Lower lobe of right lung (tissue), 2 donors: ENCODE data around the gene PHF13. TPM values are rescaled to one million over a fixed set of nuclear protein-coding genes. Genes with fewer than 3 reads are reported as not detected.

Experiments used
- ATAC-seq, 2 donors: fragments of 200-7000 bp; cut with Tn5 transposase; one replicate each; pipeline ENCODE4 v1.9.1; 2020 to 2022; ENCODE audit warnings: mild to moderate bottlenecking in 2 of 2, moderate library complexity in 2 of 2
- DNase-seq: peaks from one replicate; pipeline ENCODE4 v3.0.0-alpha.2; 2020
- H3K27ac ChIP-seq: fragments of 200-600 bp; one replicate; pipeline ENCODE4 v1.8.0; 2022
- H3K27me3 ChIP-seq: fragments of 200-600 bp; one replicate; pipeline ENCODE4 v1.8.0; 2022; ENCODE audit warnings: low read depth
- H3K36me3 ChIP-seq: fragments of 200-600 bp; one replicate; pipeline ENCODE4 v1.8.0; 2022; ENCODE audit warnings: mild to moderate bottlenecking
- H3K4me1 ChIP-seq: fragments of 200-600 bp; one replicate; pipeline ENCODE4 v1.8.0; 2022
- H3K4me3 ChIP-seq: fragments of 200-600 bp; one replicate; pipeline ENCODE4 v1.8.0; 2022; ENCODE audit warnings: mild to moderate bottlenecking
- H3K9me3 ChIP-seq: fragments of 200-600 bp; one replicate; pipeline ENCODE4 v1.8.0; 2022
- intact Hi-C: fragments of 100-400 bp; cut with DNase I; formaldehyde crosslinking; loops from one replicate; pipeline ENCODE4 v1.11.0; 2022
- total RNA-seq: library from RNA; stranded (reverse); fragmentation: NEBNext Ultra II Directional; extraction: Animal tissue kit (Norgen Biotek cat#: 25700); gene quantifications from one replicate; pipeline ENCODE4 v1.2.1, GENCODE V29; 2021
- TF ChIP-seq, protein P1 (sequence below): fragments of 200-600 bp; IDR thresholded peaks from one replicate; pipeline ENCODE4 v1.8.0; 2022; ENCODE audit warnings: antibody characterized with exemption, mild to moderate bottlenecking
- donor health status: DM: no; HTN: yes; CAD: no; lungs with severe emphysema.

The PHF13 gene
- total RNA-seq, 1 donor from 2014 or later = 10.2 TPM

DNA sequence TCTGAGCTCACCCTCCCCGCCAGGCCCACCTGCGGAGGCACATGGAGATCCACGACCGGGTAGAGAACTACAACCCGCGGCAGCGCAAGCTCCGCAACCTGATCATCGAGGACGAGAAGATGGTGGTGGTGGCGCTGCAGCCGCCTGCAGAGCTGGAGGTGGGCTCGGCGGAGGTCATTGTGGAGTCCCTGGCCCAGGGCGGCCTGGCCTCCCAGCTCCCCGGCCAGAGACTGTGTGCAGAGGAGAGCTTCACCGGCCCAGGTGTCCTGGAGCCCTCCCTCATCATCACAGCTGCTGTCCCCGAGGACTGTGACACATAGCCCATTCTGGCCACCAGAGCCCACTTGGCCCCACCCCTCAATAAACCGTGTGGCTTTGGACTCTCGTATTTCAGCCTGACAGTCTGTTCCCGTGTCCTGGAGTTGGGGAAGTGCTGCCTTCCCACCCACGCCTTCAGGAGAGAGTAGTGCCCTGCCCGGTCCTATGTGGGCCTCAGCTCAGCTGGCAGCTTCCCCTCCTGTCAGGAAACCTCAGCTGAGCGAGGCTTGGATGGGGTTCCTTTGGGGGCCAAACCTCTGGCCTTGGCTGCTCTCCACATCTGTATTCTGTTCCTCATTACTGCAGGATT, 24.5 kb upstream of the PHF13 start:
- ATAC-seq (peak; percentile 14 to 15), DNase-seq (peak; percentile 67)
- no peaks in the 10 kb centered on the region for H3K9me3 ChIP-seq
- intact Hi-C loops = no loop called here
- TF ChIP-seq, protein P1, sequence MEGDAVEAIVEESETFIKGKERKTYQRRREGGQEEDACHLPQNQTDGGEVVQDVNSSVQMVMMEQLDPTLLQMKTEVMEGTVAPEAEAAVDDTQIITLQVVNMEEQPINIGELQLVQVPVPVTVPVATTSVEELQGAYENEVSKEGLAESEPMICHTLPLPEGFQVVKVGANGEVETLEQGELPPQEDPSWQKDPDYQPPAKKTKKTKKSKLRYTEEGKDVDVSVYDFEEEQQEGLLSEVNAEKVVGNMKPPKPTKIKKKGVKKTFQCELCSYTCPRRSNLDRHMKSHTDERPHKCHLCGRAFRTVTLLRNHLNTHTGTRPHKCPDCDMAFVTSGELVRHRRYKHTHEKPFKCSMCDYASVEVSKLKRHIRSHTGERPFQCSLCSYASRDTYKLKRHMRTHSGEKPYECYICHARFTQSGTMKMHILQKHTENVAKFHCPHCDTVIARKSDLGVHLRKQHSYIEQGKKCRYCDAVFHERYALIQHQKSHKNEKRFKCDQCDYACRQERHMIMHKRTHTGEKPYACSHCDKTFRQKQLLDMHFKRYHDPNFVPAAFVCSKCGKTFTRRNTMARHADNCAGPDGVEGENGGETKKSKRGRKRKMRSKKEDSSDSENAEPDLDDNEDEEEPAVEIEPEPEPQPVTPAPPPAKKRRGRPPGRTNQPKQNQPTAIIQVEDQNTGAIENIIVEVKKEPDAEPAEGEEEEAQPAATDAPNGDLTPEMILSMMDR = no peak
- peaks cover 65% of the 10 kb centered on the region for H3K36me3 ChIP-seq
- no peak overlapping the region for H3K27ac ChIP-seq
- H3K4me3 ChIP-seq = no peak overlapping the region
- H3K4me1 ChIP-seq = peaks cover 31% of the 10 kb centered on the region
- no peaks in the 10 kb centered on the region for H3K27me3 ChIP-seq

DNA sequence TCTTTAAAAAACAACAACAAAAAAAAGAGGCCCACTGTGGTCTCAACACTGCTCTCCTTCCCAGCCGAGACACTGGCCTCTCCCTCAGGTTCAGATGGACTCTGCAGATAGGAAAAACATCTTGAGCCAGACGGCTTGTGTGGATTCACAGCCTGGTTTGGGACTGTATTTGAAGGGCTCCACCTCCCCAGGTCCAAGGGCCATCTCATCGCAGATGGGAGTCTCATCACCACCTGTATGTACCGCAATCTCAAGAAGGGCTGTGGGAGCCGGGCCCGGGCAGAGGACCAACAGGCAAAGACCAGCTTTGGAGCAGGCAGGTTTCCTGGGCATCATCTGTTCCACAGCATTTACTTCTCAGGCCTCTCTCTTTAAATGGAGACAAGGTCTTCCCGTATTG, 23.5 kb upstream of the PHF13 start:
- Histone ChIP-seq H3K27me3 (no peaks in the 10 kb centered on the region), H3K36me3 (peaks cover 72% of the 10 kb centered on the region), H3K27ac (no peak overlapping the region), H3K4me1 (peaks cover 31% of the 10 kb centered on the region), H3K9me3 (no peaks in the 10 kb centered on the region), H3K4me3 (no peak overlapping the region)
- no peak for ATAC-seq
- TF ChIP-seq, protein P1 = no peak
- DNase-seq = no peak
- intact Hi-C loops = no loop called here

DNA sequence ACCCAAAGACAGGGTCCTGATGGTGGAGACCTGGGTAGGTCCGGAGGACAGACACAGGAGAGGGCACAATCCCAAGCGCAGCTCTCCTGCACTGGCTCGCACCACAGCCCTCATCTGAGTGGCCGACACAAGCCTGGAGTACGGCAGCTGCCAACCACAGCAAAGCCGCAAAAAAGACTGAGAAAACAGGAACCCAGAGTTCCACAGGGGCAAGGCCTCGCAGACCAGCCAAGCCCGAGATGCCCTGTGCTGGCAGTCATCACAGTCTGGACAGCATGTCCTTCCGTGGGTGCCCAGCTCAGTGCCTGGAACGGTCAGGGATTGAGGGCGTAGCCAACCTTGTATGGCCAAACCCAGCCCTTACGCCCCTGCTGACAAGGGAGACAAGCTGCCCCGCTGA, 22.3 kb upstream of the PHF13 start:
- peak in 1 of 2 donors; percentile 33 for ATAC-seq
- Histone ChIP-seq H3K4me1 (peaks cover 34% of the 10 kb centered on the region), H3K27ac (no peak overlapping the region), H3K27me3 (no peaks in the 10 kb centered on the region), H3K4me3 (no peak overlapping the region), H3K36me3 (peaks cover 83% of the 10 kb centered on the region), H3K9me3 (no peaks in the 10 kb centered on the region)
- TF ChIP-seq, protein P1 = no peak
- intact Hi-C loops = no loop called here
- peak; percentile 59 for DNase-seq

DNA sequence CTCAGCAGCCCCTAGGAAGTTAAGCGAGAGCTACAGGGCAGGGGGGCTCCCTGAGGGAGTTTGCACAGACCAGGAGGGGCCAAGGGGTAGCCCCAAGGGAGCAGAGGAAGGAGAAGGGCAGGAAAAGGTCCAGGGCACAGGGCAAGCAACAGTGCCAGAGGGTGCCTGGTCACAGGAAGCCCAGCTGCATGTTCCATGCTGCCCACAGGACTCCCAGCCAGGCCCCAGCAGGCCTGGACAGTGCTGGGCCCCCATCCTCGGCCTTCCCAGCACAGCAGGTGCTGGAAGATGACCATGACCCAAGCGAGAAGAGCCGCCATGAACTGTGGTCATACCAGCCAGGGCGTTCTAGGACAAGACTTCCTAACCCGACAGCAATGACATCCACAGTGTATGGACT, 21.9 kb upstream of the PHF13 start:
- Histone ChIP-seq H3K9me3 (no peaks in the 10 kb centered on the region), H3K4me1 (peaks cover 39% of the 10 kb centered on the region), H3K27me3 (no peaks in the 10 kb centered on the region), H3K27ac (no peak overlapping the region), H3K4me3 (no peak overlapping the region), H3K36me3 (peaks cover 87% of the 10 kb centered on the region)
- TF ChIP-seq, protein P1 = no peak
- DNase-seq (no peak), ATAC-seq (no peak)
- intact Hi-C loops = no loop called here

DNA sequence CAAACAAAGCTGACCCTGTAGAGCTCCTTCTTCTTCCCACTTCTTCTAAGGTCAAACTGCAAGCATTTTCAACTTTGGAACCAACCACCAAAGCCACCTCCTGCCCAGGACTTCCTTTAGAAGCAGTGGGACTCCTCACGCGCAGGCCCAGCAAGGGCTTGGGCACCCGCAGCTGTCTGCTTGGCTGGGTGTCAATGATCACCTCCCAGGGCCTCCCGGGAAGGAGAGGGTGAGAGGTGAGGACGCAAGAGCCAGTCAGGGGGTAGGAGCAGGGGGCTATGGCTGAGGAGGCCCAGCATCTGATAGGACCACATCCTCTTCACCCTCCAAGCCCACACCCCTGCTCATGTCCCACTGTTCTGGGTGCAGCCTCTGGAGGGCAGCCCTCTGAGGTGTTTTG, 21.1 kb upstream of the PHF13 start:
- H3K9me3 ChIP-seq = no peaks in the 10 kb centered on the region
- no peak for ATAC-seq
- no peak for DNase-seq
- intact Hi-C loops = no loop called here
- H3K36me3 ChIP-seq = peaks cover 88% of the 10 kb centered on the region
- peaks cover 41% of the 10 kb centered on the region for H3K4me1 ChIP-seq
- TF ChIP-seq, protein P1 = no peak
- no peak overlapping the region for H3K27ac ChIP-seq
- no peak overlapping the region for H3K4me3 ChIP-seq
- no peaks in the 10 kb centered on the region for H3K27me3 ChIP-seq
